Effector memory CD4-positive, alpha-beta T cell (primary cell): ENCODE measurements around the gene TIMM44.
"Not testable (repeated sequence)": the region's sequence is repeated elsewhere in the genome, so short reads cannot be mapped to it uniquely, and the experiment has no call there.

Source experiments
- DNase-seq, 3 donors: peaks; one replicate each; pipeline ENCODE4 v3.0.0-alpha.2; 2020
- H3K27ac ChIP-seq: 2 replicates; pipeline ENCODE4 v1.7.0; 2013; ENCODE audit warnings: mild to moderate bottlenecking, low read length, moderate library complexity; ENCODE audit not compliant: insufficient read depth, poor library complexity, severe bottlenecking
- H3K27me3 ChIP-seq: replicated peaks from 2 replicates; pipeline ENCODE4 v1.7.0; 2013; ENCODE audit warnings: mild to moderate bottlenecking, low read length; ENCODE audit not compliant: insufficient read depth, control insufficient read depth, poor library complexity, severe bottlenecking
- H3K36me3 ChIP-seq: 2 replicates; pipeline ENCODE4 v1.7.0; 2013; ENCODE audit warnings: mild to moderate bottlenecking, low read length, moderate library complexity; ENCODE audit not compliant: control insufficient read depth, insufficient read depth
- H3K4me1 ChIP-seq: 2 replicates; pipeline ENCODE4 v1.7.0; 2013; ENCODE audit warnings: low read length, mild to moderate bottlenecking; ENCODE audit not compliant: control insufficient read depth, insufficient read depth, poor library complexity, severe bottlenecking
- H3K4me3 ChIP-seq: 2 replicates; pipeline ENCODE4 v1.7.0; 2013; ENCODE audit warnings: low read length, low read depth, mild to moderate bottlenecking; ENCODE audit not compliant: insufficient read depth, poor library complexity, severe bottlenecking
- H3K9me3 ChIP-seq: 2 replicates; pipeline ENCODE4 v1.7.0; 2013; ENCODE audit warnings: mild to moderate bottlenecking, low read length, moderate library complexity; ENCODE audit not compliant: control insufficient read depth

Gene TIMM44

GRCh38 chr19:7932930-7933300 lies 10.6 kb downstream of the TIMM44 start:
- DNase-seq, result no peak
- H3K36me3 ChIP-seq, result peaks cover 73% of the 10 kb centered on the region
- no peak overlapping the region for H3K4me3 ChIP-seq
- H3K27ac ChIP-seq, result no peak overlapping the region
- H3K4me1 ChIP-seq, result no peaks in the 10 kb centered on the region
- H3K9me3 ChIP-seq, result no peaks in the 10 kb centered on the region
- no peaks in the 10 kb centered on the region for H3K27me3 ChIP-seq

DNA sequence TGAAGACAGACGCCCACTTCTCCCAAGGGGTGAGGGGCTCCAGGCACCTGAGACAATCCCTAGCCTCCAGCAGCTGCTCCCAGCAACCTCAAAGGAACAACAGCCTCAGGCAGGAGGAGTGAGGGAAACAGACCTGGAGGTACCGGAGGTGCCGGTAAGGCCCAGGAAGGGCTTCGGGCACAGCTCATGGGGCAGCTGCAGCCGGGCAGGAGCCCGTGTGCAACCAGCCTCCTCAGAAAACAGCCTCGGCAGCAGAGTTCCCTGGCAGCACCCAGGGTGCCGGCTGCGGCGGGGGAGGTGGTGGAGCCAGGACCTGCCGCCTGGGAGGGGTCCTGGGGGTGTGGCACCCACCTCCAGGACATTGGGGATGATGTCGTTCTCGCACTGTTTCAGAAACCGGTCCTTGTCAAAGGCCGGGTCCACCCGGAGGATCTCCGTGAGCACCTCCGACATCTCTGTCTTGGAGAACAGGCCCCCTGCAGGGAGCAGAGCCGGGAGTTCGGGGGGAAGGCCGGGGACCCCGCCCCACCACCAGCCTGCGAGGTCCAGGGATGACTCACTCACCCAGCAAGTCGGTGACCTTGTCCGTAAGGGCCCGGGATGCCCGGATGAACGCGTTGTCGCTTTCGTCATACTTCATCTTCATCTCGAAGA lies 11.1 kb downstream of the TIMM44 start:
- Histone ChIP-seq H3K36me3 (peaks cover 68% of the 10 kb centered on the region), H3K9me3 (no peaks in the 10 kb centered on the region), H3K27me3 (no peaks in the 10 kb centered on the region), H3K27ac (no peak overlapping the region), H3K4me1 (no peaks in the 10 kb centered on the region), H3K4me3 (no peak overlapping the region)
- DNase-seq, result no peak

DNA sequence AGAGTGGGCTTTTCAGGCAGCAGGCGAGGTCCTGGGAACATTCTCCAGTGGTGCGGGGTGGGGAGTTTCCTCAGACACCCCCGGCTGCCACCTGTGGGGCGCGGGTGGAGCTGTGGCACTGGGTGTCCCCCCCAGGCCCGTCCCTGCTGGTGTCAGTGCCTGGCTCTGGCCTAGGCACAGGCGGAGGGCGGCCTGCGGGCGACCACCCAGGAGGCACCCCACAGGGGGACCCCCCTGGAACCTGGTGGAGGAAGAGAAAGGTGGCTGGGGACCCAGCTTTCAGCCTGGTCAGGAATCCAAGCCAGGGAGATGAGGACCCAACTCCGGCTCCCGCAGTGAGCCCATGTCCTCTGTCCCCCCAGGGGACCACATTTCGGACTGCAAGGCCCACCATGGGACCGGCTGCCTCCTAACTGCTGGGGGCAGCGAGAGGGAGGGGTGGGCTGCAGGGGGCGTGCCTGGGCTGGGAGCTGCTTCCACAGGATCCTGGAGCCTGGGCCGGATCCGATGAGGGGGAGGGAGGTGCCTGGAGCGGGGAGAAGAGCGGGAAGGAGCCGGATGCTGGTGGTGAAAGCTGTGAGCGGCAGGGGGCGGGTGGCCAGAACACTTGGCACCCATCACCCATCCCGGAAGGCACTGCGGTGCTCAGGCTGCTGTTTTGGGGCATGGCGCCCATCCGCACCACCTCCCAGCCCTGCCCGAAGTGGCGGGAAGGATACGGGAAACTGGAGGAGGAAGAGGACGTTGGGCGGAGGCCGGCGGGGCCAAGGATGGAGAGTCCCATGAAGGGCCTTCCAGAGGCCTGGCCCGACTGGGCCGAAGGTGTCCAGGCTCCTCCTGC lies 12.0 kb downstream of the TIMM44 start:
- Histone ChIP-seq H3K4me3 (no peak overlapping the region), H3K9me3 (no peaks in the 10 kb centered on the region), H3K27ac (no peak overlapping the region), H3K27me3 (no peaks in the 10 kb centered on the region), H3K36me3 (peaks cover 60% of the 10 kb centered on the region), H3K4me1 (peaks cover 1% of the 10 kb centered on the region)
- no peak for DNase-seq

GRCh38 chr19:7930765-7931164 lies 12.7 kb downstream of the TIMM44 start:
- peaks cover 54% of the 10 kb centered on the region for H3K36me3 ChIP-seq
- peaks cover 4% of the 10 kb centered on the region for H3K4me1 ChIP-seq
- no peaks in the 10 kb centered on the region for H3K27me3 ChIP-seq
- H3K4me3 ChIP-seq, result no peak overlapping the region
- DNase-seq, result no peak
- H3K27ac ChIP-seq, result no peak overlapping the region
- H3K9me3 ChIP-seq, result no peaks in the 10 kb centered on the region

DNA sequence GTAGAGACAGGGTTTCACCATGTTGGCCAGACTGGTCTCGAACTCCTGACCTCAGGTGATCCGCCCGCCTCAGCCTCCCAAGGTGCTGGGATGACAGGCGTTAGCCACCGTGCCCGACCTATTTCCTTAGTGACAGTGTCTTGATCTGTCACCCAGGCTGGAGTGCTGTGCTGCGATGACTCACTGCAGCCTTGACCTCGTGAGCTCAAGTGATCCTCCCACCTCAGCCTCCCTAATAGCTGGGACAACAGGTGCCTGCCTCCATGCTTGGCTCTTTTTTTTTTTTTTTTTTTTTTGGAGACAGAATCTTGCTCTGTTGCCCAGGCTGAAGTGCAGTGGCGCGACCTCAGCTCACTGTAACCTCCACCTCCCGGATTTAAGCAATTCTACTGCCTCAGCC lies 13.4 kb downstream of the TIMM44 start:
- not testable (repeated sequence) for H3K27me3 ChIP-seq, H3K9me3 ChIP-seq, H3K4me3 ChIP-seq, DNase-seq, H3K27ac ChIP-seq
- Histone ChIP-seq H3K4me1 (peaks cover 10% of the 10 kb centered on the region), H3K36me3 (peaks cover 46% of the 10 kb centered on the region)

GRCh38 chr19:7928741-7929701 lies 14.4 kb downstream of the TIMM44 start:
- Histone ChIP-seq H3K27ac (peak overlapping the region; percentile 21), H3K9me3 (no peaks in the 10 kb centered on the region), H3K36me3 (peaks cover 36% of the 10 kb centered on the region), H3K4me1 (peaks cover 15% of the 10 kb centered on the region), H3K4me3 (no peak overlapping the region), H3K27me3 (no peaks in the 10 kb centered on the region)
- peak; percentile 67 to 70 (median 69) for DNase-seq

DNA sequence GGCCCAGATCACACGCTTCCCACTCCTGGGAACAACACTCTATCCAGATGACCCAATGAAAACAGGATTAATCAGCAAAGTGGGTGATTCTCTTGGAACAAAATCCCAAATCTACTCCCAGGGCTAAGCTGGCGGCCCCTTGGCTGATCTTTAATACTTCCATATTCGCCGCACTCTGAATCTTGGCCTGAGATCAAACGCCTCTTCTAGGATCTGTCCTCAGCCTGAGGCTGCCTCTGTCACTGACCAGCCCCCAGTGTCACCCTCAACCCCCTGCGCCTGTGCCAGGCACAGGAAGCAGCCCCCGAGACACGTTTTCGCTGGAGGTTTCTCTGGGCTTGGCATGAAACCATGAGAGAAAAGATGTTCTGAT lies 15.1 kb downstream of the TIMM44 start:
- H3K27me3 ChIP-seq, result no peaks in the 10 kb centered on the region
- peaks cover 15% of the 10 kb centered on the region for H3K4me1 ChIP-seq
- peaks cover 30% of the 10 kb centered on the region for H3K36me3 ChIP-seq
- no peak overlapping the region for H3K4me3 ChIP-seq
- H3K9me3 ChIP-seq, result no peaks in the 10 kb centered on the region
- no peak overlapping the region for H3K27ac ChIP-seq
- DNase-seq, result no peak

GRCh38 chr19:7927605-7928333 lies 15.7 kb downstream of the TIMM44 start:
- no peak for DNase-seq
- H3K27me3 ChIP-seq, result no peaks in the 10 kb centered on the region
- H3K36me3 ChIP-seq, result peaks cover 30% of the 10 kb centered on the region
- peaks cover 15% of the 10 kb centered on the region for H3K4me1 ChIP-seq
- H3K27ac ChIP-seq, result no peak overlapping the region
- no peak overlapping the region for H3K4me3 ChIP-seq
- no peaks in the 10 kb centered on the region for H3K9me3 ChIP-seq

- Histone ChIP-seq H3K4me1 (peaks cover 16% of the 10 kb centered on the region), H3K27me3 (no peaks in the 10 kb centered on the region), H3K9me3 (no peaks in the 10 kb centered on the region), H3K27ac (no peak overlapping the region), H3K4me3 (no peak overlapping the region), H3K36me3 (peaks cover 30% of the 10 kb centered on the region)
- no peak for DNase-seq
Measured at GRCh38 chr19:7926727-7927604, 16.5 kb downstream of the TIMM44 start.
